Right lobe of liver (tissue), 4 donors: ENCODE measurements around the gene COL23A1.

Experiments used
- CTCF ChIP-seq, 4 donors: fragments of 200-600 bp in 3 of 4; fragments of 450-650 bp in 1 of 4; IDR thresholded peaks; one replicate each; pipeline versions ENCODE4 v1.5.1 to v1.8.0; 2016 to 2022; ENCODE audit warnings: antibody characterized with exemption in 4 of 4, mild to moderate bottlenecking in 2 of 4
- POLR2A ChIP-seq: fragments of 450-650 bp; IDR thresholded peaks from one replicate; pipeline ENCODE4 v1.6.1; 2017; ENCODE audit warnings: antibody characterized with exemption, mild to moderate bottlenecking
- donor health status: DM: no; HTN: no; CAD: no.
- donor health status: DM: no; HTN: no; CAD: no.
- donor health status: DM: no; HTN: yes; CAD: no.

GRCh38 chr5:178305801-178306200 lies 284.4 kb downstream of the COL23A1 start:
- TF ChIP-seq CTCF (IDR thresholded peaks at IDR 0.05) (no peak), POLR2A (no peak)
